ENCODE measurements around the gene ZDHHC18. TPM values are rescaled to one million over a fixed set of nuclear protein-coding genes. Genes with fewer than 3 reads are reported as not detected.

Gene ZDHHC18
- total RNA-seq, 1 experiment from 2014 or later = 27.9 TPM

DNA sequence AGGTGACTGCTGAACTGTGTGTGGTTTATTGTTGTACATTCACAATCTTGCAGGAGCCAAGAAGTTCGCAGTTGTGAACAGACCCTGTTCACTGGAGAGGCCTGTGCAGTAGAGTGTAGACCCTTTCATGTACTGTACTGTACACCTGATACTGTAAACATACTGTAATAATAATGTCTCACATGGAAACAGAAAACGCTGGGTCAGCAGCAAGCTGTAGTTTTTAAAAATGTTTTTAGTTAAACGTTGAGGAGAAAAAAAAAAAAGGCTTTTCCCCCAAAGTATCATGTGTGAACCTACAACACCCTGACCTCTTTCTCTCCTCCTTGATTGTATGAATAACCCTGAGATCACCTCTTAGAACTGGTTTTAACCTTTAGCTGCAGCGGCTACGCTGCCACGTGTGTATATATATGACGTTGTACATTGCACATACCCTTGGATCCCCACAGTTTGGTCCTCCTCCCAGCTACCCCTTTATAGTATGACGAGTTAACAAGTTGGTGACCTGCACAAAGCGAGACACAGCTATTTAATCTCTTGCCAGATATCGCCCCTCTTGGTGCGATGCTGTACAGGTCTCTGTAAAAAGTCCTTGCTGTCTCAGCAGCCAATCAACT lies 45.2 kb upstream of the ZDHHC18 start:
- H3K36me3 ChIP-seq (ENCODE audit: insufficient read depth, low read length, poor library complexity, severe bottlenecking) = peaks cover 70% of the 10 kb centered on the region
- peaks cover 13% of the 10 kb centered on the region for H3K4me1 ChIP-seq (ENCODE audit: insufficient read depth, low read length, poor library complexity, severe bottlenecking)
- H3K27me3 ChIP-seq (replicated peaks; ENCODE audit: insufficient read depth, low read depth, low read length, poor library complexity) = no peaks in the 10 kb centered on the region
- no peak overlapping the region for H3K4me3 ChIP-seq (ENCODE audit: low read depth, low read length, poor library complexity, severe bottlenecking)
- no peak overlapping the region for H3K27ac ChIP-seq (ENCODE audit: low read depth, low read length, poor library complexity, severe bottlenecking)
- intact Hi-C loops (cut with micrococcal nuclease; ENCODE audit: unreplicated experiment) = no loop called here
- TSS peak; percentile 38 for BruUV-seq (replicated peaks)
- POLR2A ChIA-PET (ENCODE audit: low non-redundant PET) = no interaction called here
- TF ChIP-seq, protein P1, sequence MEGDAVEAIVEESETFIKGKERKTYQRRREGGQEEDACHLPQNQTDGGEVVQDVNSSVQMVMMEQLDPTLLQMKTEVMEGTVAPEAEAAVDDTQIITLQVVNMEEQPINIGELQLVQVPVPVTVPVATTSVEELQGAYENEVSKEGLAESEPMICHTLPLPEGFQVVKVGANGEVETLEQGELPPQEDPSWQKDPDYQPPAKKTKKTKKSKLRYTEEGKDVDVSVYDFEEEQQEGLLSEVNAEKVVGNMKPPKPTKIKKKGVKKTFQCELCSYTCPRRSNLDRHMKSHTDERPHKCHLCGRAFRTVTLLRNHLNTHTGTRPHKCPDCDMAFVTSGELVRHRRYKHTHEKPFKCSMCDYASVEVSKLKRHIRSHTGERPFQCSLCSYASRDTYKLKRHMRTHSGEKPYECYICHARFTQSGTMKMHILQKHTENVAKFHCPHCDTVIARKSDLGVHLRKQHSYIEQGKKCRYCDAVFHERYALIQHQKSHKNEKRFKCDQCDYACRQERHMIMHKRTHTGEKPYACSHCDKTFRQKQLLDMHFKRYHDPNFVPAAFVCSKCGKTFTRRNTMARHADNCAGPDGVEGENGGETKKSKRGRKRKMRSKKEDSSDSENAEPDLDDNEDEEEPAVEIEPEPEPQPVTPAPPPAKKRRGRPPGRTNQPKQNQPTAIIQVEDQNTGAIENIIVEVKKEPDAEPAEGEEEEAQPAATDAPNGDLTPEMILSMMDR (conservative IDR thresholded peaks at IDR 0.05; ENCODE audit: low read depth, low read length) = no peak
- TF ChIP-seq EZH2 (IDR thresholded peaks at IDR 0.05; ENCODE audit: borderline replicate concordance, low read depth, low read length, poor library complexity, severe bottlenecking) = no peak
- DNase-seq (ENCODE audit: low spot score) = no peak
- CTCF ChIA-PET = interaction anchor here (0.6 kb wide), 1 partner anchor 45 kb away, joined by 4 read pairs; the partner anchor contains the start of gene ZDHHC18
- H3K9me3 ChIP-seq (ENCODE audit: low read depth, low read length, poor library complexity, severe bottlenecking) = no peaks in the 10 kb centered on the region

DNA sequence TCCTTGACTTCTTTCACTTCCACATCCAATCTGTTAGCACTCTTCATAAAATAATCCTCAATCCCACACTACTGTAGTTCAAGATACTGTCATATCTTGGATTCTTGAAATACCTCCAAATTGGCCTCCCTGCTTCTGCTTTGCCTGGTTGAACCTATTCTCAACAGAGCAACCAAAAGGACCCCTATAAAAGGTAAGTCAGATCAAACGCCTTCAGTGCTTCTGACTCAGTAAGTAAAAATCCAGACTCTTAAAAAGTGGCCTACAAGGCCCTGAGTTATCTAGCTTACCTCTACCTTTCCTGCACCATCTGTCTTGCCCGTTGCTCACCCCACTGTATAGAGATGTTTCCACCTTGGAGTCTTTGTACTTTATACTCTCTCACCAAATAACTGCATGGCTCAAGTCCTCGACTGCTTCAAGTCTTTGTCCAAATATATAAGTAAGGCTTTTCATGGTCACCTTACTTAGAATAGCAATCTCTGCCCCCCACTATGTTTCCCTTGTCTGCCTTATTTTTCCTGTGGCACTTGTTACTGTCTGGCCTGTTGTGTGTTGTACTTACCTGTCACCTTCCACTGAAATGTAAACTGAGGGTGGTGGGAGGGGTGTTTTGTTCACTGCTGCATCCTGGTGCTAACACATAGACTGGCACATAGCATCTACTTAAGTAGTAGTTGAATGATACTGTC lies 43.8 kb upstream of the ZDHHC18 start:
- peak overlapping the region; percentile 40 for H3K27ac ChIP-seq (ENCODE audit: low read depth, low read length, poor library complexity, severe bottlenecking)
- H3K4me1 ChIP-seq (ENCODE audit: insufficient read depth, low read length, poor library complexity, severe bottlenecking) = peaks cover 25% of the 10 kb centered on the region
- no peaks in the 10 kb centered on the region for H3K27me3 ChIP-seq (replicated peaks; ENCODE audit: insufficient read depth, low read depth, low read length, poor library complexity)
- no peaks in the 10 kb centered on the region for H3K9me3 ChIP-seq (ENCODE audit: low read depth, low read length, poor library complexity, severe bottlenecking)
- BruUV-seq (replicated peaks) = no TSS peak
- no peak for TF ChIP-seq EZH2 (IDR thresholded peaks at IDR 0.05; ENCODE audit: borderline replicate concordance, low read depth, low read length, poor library complexity, severe bottlenecking)
- TF ChIP-seq, protein P1 (conservative IDR thresholded peaks at IDR 0.05; ENCODE audit: low read depth, low read length) = no peak
- H3K36me3 ChIP-seq (ENCODE audit: insufficient read depth, low read length, poor library complexity, severe bottlenecking) = peaks cover 56% of the 10 kb centered on the region
- CTCF ChIA-PET = no interaction called here
- no peak for DNase-seq (ENCODE audit: low spot score)
- POLR2A ChIA-PET (ENCODE audit: low non-redundant PET) = no interaction called here
- intact Hi-C loops (cut with micrococcal nuclease; ENCODE audit: unreplicated experiment) = no loop called here
- H3K4me3 ChIP-seq (ENCODE audit: low read depth, low read length, poor library complexity, severe bottlenecking) = no peak overlapping the region

DNA sequence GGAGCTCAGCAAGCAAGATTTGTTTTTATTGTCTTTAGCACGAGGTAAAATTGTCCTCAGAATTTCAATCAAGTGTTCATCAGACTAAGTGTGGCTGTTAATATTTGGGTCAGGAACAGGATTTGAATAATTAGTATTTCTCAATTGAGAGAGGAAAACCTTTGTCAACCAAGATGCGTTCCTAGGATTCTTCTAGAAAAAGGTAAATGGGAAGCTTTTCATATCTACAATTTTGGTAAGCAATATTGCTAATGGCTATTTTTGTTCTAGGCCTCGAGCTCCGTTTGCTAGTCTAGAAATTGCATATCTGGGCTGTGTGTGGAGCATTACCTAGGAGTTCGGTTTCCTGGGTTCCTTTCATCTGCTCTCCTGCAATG lies 42.9 kb upstream of the ZDHHC18 start:
- Histone ChIP-seq H3K36me3 (ENCODE audit: insufficient read depth, low read length, poor library complexity, severe bottlenecking) (peaks cover 48% of the 10 kb centered on the region), H3K27me3 (replicated peaks; ENCODE audit: insufficient read depth, low read depth, low read length, poor library complexity) (no peaks in the 10 kb centered on the region), H3K27ac (ENCODE audit: low read depth, low read length, poor library complexity, severe bottlenecking) (peak overlapping the region; percentile 40), H3K4me1 (ENCODE audit: insufficient read depth, low read length, poor library complexity, severe bottlenecking) (peaks cover 27% of the 10 kb centered on the region), H3K4me3 (ENCODE audit: low read depth, low read length, poor library complexity, severe bottlenecking) (no peak overlapping the region), H3K9me3 (ENCODE audit: low read depth, low read length, poor library complexity, severe bottlenecking) (no peaks in the 10 kb centered on the region)
- TF ChIP-seq, protein P1 (conservative IDR thresholded peaks at IDR 0.05; ENCODE audit: low read depth, low read length) = no peak
- no peak for TF ChIP-seq EZH2 (IDR thresholded peaks at IDR 0.05; ENCODE audit: borderline replicate concordance, low read depth, low read length, poor library complexity, severe bottlenecking)
- no peak for DNase-seq (ENCODE audit: low spot score)
- no TSS peak for BruUV-seq (replicated peaks)
- POLR2A ChIA-PET (ENCODE audit: low non-redundant PET) = no interaction called here
- CTCF ChIA-PET = no interaction called here
- intact Hi-C loops (cut with micrococcal nuclease; ENCODE audit: unreplicated experiment) = no loop called here
